Mononuclear cell (primary cell): ENCODE measurements around the gene MRPL52. TPM values are rescaled to one million over a fixed set of nuclear protein-coding genes. Genes with fewer than 3 reads are reported as not detected.
"Not testable (repeated sequence)": the region's sequence is repeated elsewhere in the genome, so short reads cannot be mapped to it uniquely, and the experiment has no call there.

Experiments used
- H3K27me3 ChIP-seq: 2 replicates; pipeline ENCODE4 v1.6.0; 2011; ENCODE audit warnings: low read length, control low read depth; ENCODE audit not compliant: insufficient read depth
- H3K4me1 ChIP-seq: 2 replicates; pipeline ENCODE4 v1.5.1; 2011; ENCODE audit warnings: mild to moderate bottlenecking, low read length, control low read depth; ENCODE audit not compliant: insufficient read depth
- H3K4me3 ChIP-seq: 2 replicates; pipeline ENCODE4 v1.5.1; 2011; ENCODE audit warnings: mild to moderate bottlenecking, low read length, moderate library complexity
- H3K9me3 ChIP-seq: 2 replicates; pipeline ENCODE4 v1.5.1; 2011; ENCODE audit warnings: low read depth, mild to moderate bottlenecking, control low read depth, low read length
- total RNA-seq: library from RNA; depleted of rRNA; stranded (reverse); fragments of >200 nt; gene quantifications from one replicate; pipeline ENCODE4 v1.2.3, GENCODE V29; 2012

MRPL52 gene
- total RNA-seq: 8.7 TPM

DNA sequence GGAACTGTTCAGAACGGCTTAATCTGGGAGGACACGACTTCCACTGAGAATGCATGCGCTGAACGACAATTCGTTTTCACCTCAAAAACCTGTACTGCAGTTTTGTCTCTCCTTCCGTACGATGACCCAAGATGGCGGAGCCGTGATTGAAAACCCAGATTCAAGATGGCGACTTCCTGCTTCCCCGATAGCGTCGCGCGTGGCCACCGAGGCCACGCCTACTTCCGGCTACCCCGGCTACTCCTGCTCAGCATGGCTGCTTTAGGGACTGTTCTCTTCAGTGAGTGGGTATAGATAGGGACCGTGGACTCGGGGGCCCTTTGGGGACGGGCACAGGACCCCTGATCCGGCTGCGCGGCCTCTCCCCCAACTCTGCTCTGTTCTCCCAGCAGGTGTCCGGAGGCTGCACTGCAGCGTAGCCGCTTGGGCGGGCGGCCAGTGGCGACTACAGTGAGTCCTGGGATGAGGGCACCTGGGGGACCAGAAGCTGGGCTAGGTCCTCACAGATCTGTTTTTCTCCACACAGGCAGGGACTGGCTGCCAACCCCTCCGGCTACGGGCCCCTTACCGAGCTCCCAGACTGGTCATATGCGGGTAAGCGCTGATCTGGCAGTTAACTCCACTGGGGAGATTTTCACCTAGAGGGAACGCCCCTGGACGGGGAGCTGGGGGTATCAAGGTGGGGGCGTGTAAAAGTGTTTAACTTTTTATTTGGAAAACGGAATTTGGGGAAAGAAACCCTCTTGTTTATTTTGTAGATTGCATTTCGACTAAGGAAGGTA, at the start of gene MRPL52:
MRPL52 (plus strand) TSS at position 227 of the 782 bp plus-strand sequence; CDS start at position 253, 26 bp downstream.
- peak within 1 kb of the TSS; percentile 94 for H3K4me3 ChIP-seq
- H3K27me3 ChIP-seq: no peaks in the 10 kb centered on the region
- H3K9me3 ChIP-seq: no peaks in the 10 kb centered on the region
- peaks cover 23% of the 10 kb centered on the region for H3K4me1 ChIP-seq

DNA sequence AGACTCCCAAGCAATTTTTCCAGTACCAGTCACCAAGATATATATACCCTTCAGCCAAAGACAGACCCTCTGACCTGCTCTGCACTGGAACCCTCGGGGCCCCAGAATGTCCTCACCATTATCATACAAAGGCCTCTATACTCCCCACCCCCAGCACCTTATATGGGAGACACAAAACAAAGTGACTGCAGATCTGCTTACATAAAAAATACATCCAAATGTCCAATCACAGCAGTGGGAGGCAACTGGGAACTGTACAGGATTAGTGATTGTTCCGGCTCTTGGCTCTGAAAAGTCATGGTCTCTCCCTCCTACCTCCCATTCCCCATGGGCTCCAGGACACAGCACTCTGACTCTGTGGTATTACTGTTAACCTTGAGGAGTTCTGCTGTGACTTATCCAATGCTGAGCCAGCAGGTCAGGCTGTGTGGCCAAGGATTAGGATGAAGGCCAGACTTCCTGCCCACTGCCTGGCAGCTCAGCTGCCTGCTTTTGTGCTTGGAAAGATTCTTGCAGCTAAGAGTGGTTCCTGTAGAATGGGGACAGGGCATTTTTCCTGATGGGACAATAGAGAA, 49.5 kb upstream of the MRPL52 start:
- Histone ChIP-seq H3K4me1 (peaks cover 33% of the 10 kb centered on the region), H3K4me3 (no peak overlapping the region), H3K9me3 (no peaks in the 10 kb centered on the region), H3K27me3 (no peaks in the 10 kb centered on the region)

DNA sequence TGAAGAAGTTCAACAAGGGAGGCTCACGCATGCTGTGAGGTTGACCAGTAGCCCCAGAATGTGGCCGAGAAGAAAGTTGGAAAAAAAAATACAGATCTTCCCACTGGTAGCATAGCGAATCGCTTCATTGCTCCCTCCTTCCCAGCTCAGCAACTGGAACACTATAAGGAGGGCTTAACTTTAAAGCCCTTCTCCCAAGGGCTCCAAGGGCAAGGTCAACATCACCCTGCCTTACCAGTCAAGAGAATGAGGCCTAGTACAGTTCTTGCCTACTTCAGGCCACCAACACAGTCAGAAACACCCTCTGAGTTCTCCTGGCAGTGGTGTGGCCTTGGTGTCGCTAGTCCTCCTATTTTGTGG, 48.8 kb upstream of the MRPL52 start:
- no peak overlapping the region for H3K4me3 ChIP-seq
- no peaks in the 10 kb centered on the region for H3K9me3 ChIP-seq
- H3K4me1 ChIP-seq: peaks cover 33% of the 10 kb centered on the region
- H3K27me3 ChIP-seq: no peaks in the 10 kb centered on the region

- no peaks in the 10 kb centered on the region for H3K9me3 ChIP-seq
- peaks cover 33% of the 10 kb centered on the region for H3K4me1 ChIP-seq
- H3K4me3 ChIP-seq: no peak overlapping the region
- H3K27me3 ChIP-seq: no peaks in the 10 kb centered on the region
These were observed 48.2 kb upstream of the MRPL52 start for GRCh38 chr14:22781301-22781991.

GRCh38 chr14:22786685-22787084, 43.0 kb upstream of the MRPL52 start:
- Histone ChIP-seq H3K4me1 (peaks cover 50% of the 10 kb centered on the region), H3K4me3 (no peak overlapping the region), H3K27me3 (no peaks in the 10 kb centered on the region), H3K9me3 (no peaks in the 10 kb centered on the region)

DNA sequence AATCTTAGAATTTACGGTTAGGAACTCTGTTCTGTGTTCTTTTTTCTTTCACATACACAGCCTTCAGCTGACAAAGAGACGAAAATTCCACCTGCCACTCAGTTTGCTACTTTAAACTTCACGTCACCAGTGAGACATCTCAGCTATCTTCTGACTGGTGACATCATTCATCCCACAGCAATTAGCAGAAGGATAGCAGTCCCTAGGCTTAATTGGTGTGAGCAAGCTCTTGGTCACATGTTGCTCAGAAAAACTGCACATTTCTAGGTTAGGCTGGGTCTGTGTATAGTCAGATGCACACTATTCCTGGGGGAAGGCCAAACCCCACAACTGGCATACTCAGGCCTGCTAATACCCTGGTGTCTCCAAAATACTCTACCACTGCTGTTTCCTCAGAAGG, 38.4 kb upstream of the MRPL52 start:
- Histone ChIP-seq H3K9me3 (no peaks in the 10 kb centered on the region), H3K4me3 (no peak overlapping the region), H3K4me1 (peaks cover 46% of the 10 kb centered on the region), H3K27me3 (no peaks in the 10 kb centered on the region)

GRCh38 chr14:22792158-22792557, 37.5 kb upstream of the MRPL52 start:
- Histone ChIP-seq H3K27me3 (no peaks in the 10 kb centered on the region), H3K4me3 (no peak overlapping the region), H3K4me1 (peaks cover 54% of the 10 kb centered on the region), H3K9me3 (no peaks in the 10 kb centered on the region)

GRCh38 chr14:22793550-22793949, 36.1 kb upstream of the MRPL52 start:
- not testable (repeated sequence) for H3K27me3 ChIP-seq, H3K9me3 ChIP-seq, H3K4me3 ChIP-seq
- H3K4me1 ChIP-seq: peaks cover 68% of the 10 kb centered on the region

DNA sequence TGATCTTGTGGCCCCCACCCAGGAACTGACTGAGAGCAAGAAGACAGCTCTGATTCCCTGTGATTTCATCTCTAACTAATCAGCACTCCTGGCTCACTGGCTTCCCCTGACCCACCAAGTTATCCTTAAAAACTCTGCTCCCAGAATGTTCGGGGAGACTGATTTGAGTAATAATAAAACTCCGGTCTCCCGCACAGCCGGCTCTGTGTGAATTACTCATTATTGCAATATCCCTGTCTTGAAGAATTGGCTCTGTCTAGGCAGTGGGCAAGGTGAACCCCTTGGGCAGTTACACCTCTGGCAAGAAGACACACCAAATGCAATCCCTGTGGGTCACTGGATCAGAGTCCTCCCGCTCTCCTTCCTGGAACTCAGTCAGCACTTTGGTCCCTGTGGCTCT, 35.7 kb upstream of the MRPL52 start:
- H3K27me3 ChIP-seq: no peaks in the 10 kb centered on the region
- peaks cover 68% of the 10 kb centered on the region for H3K4me1 ChIP-seq
- no peaks in the 10 kb centered on the region for H3K9me3 ChIP-seq
- H3K4me3 ChIP-seq: no peak overlapping the region

GRCh38 chr14:22794551-22794951, 35.1 kb upstream of the MRPL52 start:
- Histone ChIP-seq H3K4me1 (peaks cover 68% of the 10 kb centered on the region), H3K27me3 (no peaks in the 10 kb centered on the region), H3K9me3 (no peaks in the 10 kb centered on the region), H3K4me3 (no peak overlapping the region)

DNA sequence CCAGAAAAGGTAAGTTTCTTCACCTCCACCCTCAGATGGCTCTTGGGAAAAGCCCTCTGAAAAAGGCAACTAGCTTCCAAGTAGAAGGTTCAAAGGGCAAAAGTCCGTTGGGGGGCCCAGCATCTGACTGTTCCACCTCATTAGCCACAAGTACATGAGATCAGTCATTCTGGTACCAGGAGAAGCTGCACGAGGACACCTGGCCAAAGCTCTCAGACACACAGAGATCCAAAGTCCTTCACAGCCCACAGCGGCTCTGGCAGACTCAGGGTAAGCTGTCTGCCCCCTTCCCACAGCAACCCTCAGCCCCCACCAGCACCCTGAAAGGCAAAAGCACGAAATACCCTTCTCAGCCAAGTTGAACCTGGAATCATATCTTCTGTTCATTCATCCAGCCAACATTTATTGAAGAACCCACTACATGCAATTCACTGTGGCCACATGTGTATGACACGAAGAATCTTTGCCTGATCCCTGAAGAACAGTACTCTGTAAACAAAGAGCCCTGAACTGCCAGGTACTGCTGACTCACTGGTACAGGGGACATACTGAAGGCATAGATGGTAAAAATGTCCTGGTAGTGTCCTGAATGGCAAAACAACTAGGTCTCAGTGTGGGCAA, 33.5 kb upstream of the MRPL52 start:
- no peaks in the 10 kb centered on the region for H3K27me3 ChIP-seq
- H3K4me3 ChIP-seq: no peak overlapping the region
- peaks cover 69% of the 10 kb centered on the region for H3K4me1 ChIP-seq
- H3K9me3 ChIP-seq: no peaks in the 10 kb centered on the region

- Histone ChIP-seq H3K4me1 (peaks cover 69% of the 10 kb centered on the region), H3K4me3 (no peak overlapping the region), H3K27me3 (no peaks in the 10 kb centered on the region), H3K9me3 (no peaks in the 10 kb centered on the region)
These were observed 32.4 kb upstream of the MRPL52 start for GRCh38 chr14:22797017-22797917.

DNA sequence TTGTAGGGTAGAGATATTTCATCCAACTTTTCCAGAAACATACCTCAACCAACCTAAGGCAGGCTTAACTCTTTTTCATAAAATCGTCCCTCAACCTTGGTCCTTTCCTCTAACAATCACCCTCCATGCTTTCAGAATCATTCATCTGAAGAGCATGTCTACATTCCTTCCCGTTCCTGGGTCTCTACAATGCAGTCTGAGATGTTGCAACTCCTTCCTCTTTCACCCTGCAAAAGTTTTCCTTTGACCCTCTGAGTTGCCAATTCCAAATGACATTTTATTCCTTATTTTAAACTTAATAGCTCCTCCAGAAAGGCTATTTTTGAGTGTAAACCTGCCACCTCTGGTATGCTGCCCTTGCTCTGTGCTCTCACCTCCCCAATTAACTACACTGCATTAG, 31.2 kb upstream of the MRPL52 start:
- H3K4me1 ChIP-seq: peaks cover 81% of the 10 kb centered on the region
- no peaks in the 10 kb centered on the region for H3K27me3 ChIP-seq
- no peak overlapping the region for H3K4me3 ChIP-seq

GRCh38 chr14:22800346-22800745, 29.3 kb upstream of the MRPL52 start:
- Histone ChIP-seq H3K4me1 (peaks cover 87% of the 10 kb centered on the region), H3K27me3 (no peaks in the 10 kb centered on the region), H3K4me3 (no peak overlapping the region), H3K9me3 (no peaks in the 10 kb centered on the region)

More for the DNA sequence above, 31.2 kb upstream of the MRPL52 start:
- H3K9me3 ChIP-seq: no peaks in the 10 kb centered on the region
